ENCODE results near the gene TRIM38.

GRCh38 chr6:25922301-25922700, 40.3 kb upstream of the TRIM38 start:
- no peak for TF ChIP-seq MYC (IDR thresholded peaks at IDR 0.05; ENCODE audit: low read depth, low read length)
- TF ChIP-seq CTCF (IDR thresholded peaks at IDR 0.05; ENCODE audit: extremely low read depth in 1 of 2, insufficient read depth in 1 of 2, low read depth in 1 of 2, low read length in 2 of 2) = no peak
- no peak for TF ChIP-seq POLR2A (IDR thresholded peaks at IDR 0.05; ENCODE audit: low read depth, low read length)
- TF ChIP-seq EZH2 (IDR thresholded peaks at IDR 0.05; ENCODE audit: borderline replicate concordance, low read depth, low read length, severe bottlenecking) = no peak
- no peak for TF ChIP-seq POLR2AphosphoS5 (IDR thresholded peaks at IDR 0.05; ENCODE audit: insufficient read depth, low read depth, low read length)
- no peak for TF ChIP-seq JUN (IDR thresholded peaks at IDR 0.05; ENCODE audit: borderline replicate concordance, insufficient read depth, insufficient read length, low read depth)
- no peak for TF ChIP-seq FOS (IDR thresholded peaks at IDR 0.05; ENCODE audit: borderline replicate concordance, insufficient read depth, low read length)

Measured in endothelial cell of umbilical vein (primary cell).